OCI-LY1 (cell line): ENCODE measurements around the gene PRB3.

Experiments used
- CTCF ChIP-seq: fragments of 200-600 bp; sonication (generic), shearing (Covaris generic); IDR thresholded peaks from 2 replicates; pipeline ENCODE4 v1.5.1; 2017; ENCODE audit warnings: mild to moderate bottlenecking, antibody characterized with exemption, low read length, moderate library complexity, mixed read lengths
- EZH2 ChIP-seq: fragments of 200-600 bp; sonication (generic), shearing (Covaris generic); IDR thresholded peaks from 2 replicates; pipeline ENCODE4 v1.8.0; 2017; ENCODE audit warnings: borderline replicate concordance, mixed run types, mild to moderate bottlenecking, antibody characterized with exemption, low read length, moderate library complexity, mixed read lengths

DNA sequence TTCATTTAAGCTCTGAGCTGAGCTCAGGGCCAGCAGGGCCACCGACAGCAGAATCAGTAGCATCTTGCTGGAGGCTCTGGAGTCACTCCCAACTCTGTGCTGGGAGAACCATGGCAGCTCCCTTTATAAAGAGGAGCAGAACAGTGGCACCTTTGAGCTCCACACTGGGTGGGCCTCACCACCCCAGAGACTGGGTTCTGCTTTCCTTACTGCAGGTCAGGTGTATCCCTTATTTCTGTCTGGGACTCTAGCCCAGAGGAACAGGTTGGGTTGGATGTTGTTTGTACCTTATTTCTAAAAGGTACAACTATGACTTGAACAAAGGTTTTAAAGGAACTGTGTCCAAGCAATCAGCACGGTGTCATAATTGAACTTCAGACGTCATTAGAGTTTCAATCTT is at the start of gene PRB3:
- TF ChIP-seq CTCF, result no peak
- no peak for TF ChIP-seq EZH2
